Measurements from ENCODE around the gene MANF.
"Not testable (repeated sequence)": the region's sequence is repeated elsewhere in the genome, so short reads cannot be mapped to it uniquely, and the experiment has no call there.

Gene MANF

GRCh38 chr3:51384726-51385473 lies at the start of gene MANF:
Gene MANF (plus strand): TSS chr3:51385291. CDS start chr3:51385343, 52 bp downstream.
- peak; percentile 90 to 96 (median 93) for DNase-seq

- DNase-seq: no peak
Measured at GRCh38 chr3:51336261-51336660, 48.8 kb upstream of the MANF start.

DNA sequence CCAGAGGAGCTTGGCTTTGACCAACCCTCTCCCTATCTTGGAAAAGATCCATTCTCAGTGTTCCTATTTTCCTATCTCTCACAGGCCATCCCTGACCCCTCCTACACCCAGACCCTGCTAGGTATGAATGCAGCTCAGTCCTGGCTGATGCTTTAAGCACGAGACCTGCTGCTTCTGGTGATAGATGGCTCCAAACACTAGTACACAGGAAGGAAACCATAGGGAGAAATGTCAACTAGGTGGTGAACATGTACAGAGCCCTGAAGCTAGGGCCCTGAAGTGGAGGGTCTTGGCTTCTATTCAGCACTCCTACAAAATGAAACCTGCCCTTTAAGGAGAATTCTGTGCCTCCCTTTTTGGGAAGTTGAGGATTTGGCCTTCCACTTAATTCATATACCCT lies 47.4 kb upstream of the MANF start:
- DNase-seq: no peak

DNA sequence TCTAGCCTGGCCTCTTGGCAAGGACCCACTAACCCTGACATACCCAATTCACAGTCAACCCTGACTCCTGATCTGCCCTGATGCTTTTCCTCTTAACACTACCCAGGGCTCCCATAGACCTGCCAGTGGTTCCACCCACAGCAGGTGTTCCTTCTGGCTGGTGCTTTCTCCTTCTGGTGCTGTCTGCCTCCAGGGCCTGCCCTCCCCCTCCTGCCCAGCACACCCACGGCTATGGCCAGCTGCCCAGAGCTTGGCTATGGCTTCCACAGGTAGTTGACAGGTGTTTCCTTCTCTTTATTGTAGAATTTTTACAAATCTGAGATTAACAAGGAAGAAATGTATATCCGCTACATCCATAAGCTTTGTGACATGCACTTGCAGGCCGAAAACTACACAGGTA lies 46.5 kb upstream of the MANF start:
- no peak for DNase-seq

DNA sequence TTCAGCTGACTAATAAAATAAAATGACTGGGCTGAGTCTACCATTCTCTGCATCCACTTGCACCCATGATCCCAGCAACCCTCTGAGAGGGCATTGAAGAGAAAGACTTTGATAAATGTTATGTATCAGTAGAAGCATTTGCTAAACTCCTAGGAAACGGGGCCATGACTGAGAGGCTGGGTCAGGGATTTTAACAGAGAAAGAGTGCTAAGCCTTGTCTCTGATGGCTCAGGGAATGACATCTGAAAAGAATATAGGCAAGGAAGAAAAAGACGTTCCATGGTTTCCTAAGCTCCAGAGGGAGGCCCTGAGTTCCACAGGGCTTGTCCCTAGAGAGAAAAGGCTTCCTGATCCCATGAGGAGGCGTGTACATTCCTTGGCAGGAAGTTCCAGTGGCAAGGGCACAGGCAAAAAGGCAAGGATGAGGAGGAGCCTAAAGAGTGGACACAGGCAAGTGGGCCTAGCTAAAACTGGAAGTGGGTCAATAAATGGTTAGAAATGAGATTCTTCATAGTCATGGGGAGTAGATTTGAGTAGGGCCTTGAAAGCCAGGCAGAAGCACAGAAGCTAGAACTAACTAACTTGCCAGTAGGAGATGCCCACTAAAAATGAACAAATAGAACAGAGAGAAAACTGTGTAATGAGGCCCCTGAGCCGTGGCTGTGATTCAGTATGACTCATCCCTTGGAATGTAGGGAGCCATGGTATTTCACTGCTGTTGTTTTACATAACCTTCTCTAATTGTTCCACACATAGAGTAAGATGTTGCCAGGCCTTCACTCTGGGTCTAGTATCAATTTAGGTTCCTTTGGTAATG lies 44.9 kb upstream of the MANF start:
- DNase-seq: no peak

- DNase-seq: no peak
Measured at GRCh38 chr3:51340989-51341636, 44.0 kb upstream of the MANF start.

- no peak for DNase-seq
Measured at GRCh38 chr3:51343918-51344687, 41.0 kb upstream of the MANF start.

DNA sequence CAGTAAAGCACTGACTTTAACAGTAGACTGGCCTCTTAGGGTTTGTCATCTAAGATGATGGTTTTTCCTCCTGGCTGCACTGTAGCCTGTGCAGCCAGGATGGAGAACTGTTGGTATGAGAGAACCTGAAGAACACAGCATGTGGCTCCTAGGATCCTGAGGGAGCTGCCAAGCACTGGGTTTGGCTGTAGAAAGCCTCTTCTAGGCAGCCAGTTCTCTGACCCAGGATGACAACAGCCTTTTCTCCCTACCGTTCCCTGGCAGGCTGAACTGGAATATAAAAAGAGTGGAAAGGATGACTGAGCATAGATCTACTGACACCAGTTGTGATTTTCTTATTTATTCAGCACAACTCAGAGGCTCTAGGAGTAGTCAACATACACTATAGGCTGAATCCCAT lies 34.3 kb upstream of the MANF start:
- DNase-seq: no peak

GRCh38 chr3:51353131-51353530 lies 32.0 kb upstream of the MANF start:
- no peak for DNase-seq

GRCh38 chr3:51353691-51354090 lies 31.4 kb upstream of the MANF start:
- DNase-seq: no peak

- DNase-seq: no peak
Measured at GRCh38 chr3:51354172-51354571, 30.9 kb upstream of the MANF start.

- no peak for DNase-seq
Measured at GRCh38 chr3:51354731-51355615, 30.1 kb upstream of the MANF start.

DNA sequence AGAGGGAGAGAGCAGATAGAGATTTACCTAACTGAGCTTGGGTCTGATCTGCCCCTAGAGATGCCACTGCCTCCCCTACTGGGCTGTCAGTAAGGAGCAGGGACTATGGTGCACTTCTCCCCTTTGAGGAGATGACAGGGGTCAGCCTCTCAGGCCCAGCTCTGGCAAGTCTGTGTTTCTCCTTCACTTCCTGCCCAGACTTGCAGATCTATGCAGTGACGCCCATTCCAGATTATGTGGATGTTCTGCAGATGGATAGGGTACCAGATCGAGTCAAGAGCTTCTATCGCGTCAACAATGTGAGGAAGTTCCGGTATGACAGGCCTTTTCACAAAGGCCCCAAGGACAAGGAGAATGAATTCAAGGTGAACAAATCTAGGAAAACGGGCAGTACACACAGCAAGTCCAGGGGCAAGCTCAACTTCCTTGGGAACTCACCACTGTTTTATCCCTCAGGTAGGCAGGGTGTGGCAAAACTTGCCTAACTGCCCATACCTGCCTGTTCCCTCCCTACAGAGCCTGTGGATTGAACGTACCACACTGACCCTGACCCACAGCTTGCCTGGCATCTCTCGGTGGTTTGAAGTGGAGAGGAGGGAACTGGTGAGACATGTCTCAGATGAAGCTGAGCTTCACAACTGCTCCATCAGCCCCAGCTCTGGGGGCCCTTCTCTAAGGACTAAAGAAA lies 29.1 kb upstream of the MANF start:
- no peak for DNase-seq

- no peak for DNase-seq
Measured at GRCh38 chr3:51357856-51358255, 27.2 kb upstream of the MANF start.

GRCh38 chr3:51358981-51359380 lies 26.1 kb upstream of the MANF start:
- DNase-seq: no peak

GRCh38 chr3:51360806-51361205 lies 24.3 kb upstream of the MANF start:
- DNase-seq: no peak

DNA sequence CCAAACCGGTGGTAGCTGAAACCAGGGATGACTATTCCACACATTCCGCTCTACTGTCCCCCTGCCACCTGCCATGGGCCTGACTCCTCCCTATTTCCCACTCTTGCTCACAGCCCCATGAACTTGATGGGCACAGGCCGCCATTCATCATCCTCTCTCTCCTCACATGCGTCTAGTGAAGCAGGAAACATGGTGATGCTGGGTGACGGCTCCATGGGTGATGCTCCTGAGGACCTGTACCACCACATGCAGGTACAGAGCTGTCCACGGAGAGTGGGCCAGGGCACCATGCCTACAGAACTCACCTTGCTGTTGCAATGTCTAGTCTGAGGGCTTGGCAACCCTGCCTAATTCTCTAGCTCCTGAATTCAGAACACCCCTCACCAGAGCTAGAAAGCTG lies 23.3 kb upstream of the MANF start:
- DNase-seq: no peak

DNA sequence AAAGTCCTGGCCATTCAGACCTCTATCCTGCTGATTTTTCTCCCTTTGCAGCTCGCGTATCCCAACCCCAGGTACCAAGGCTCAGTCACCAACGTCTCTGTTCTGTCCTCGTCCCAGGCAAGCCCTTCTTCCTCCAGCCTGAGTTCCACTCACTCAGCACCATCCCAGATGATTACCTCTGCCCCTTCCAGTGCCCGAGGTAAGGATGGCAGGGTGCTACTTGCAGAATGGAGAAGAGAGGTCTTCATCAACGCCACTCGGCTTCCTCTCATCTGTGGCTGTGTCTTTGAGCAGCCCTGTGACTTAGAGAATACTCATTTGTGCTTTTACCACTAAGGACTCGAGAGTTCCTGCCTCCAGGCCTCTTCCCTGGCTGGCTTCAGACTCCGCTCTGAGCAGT lies 22.6 kb upstream of the MANF start:
- DNase-seq: no peak

DNA sequence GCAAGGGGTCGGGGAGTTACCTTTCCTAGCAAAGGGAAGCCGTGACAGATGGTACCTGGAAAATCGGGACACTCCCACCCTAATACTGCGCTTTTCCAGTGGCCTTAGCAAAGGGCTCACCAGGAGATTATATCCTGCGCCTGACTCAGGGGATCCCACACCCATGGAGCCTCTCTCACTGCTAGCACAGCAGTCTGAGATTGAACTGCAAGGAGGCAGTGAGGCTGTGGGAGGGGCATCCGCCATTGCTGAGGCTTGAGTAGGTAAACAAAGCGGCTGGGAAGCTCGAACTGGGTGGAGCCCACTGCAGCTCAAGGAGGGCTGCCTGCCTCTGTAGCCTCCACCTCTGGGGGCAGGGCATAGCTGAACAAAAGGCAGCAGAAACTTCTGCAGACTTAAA lies 16.8 kb upstream of the MANF start:
- DNase-seq: not testable (repeated sequence)

- peak in 1 of 4 experiments; percentile 19 for DNase-seq
Measured at GRCh38 chr3:51371943-51372557, 13.0 kb upstream of the MANF start.

Data from activated CD4-positive, CD25-positive, alpha-beta regulatory T cell (primary cell).